ENCODE results near the gene RSAD1.
A peak's percentile ranks its signal among the peaks of the same experiment; 100 is the strongest.
"Not testable (repeated sequence)": the region's sequence is repeated elsewhere in the genome, so short reads cannot be mapped to it uniquely, and the experiment has no call there.

The RSAD1 gene

GRCh38 chr17:50474523-50474922, 4.1 kb upstream of the RSAD1 start:
- H3K4me1 ChIP-seq (ENCODE audit: control insufficient read depth, insufficient read depth, low read length, poor library complexity, severe bottlenecking), result no peaks in the 10 kb centered on the region
- 92% methylated on average over 2 to 6 of the region's 6 CpGs for WGBS, 2 experiments (ENCODE audit: insufficient coverage in 2 of 2)
- H3K4me3 ChIP-seq (ENCODE audit: extremely low read depth, insufficient read depth, low read length, poor library complexity, severe bottlenecking), result no peak overlapping the region
- no peak overlapping the region for H3K27ac ChIP-seq (ENCODE audit: low read depth, low read length, severe bottlenecking)
- H3K9me3 ChIP-seq (ENCODE audit: control insufficient read depth, low read length), result no peaks in the 10 kb centered on the region
- no peaks in the 10 kb centered on the region for H3K36me3 ChIP-seq (ENCODE audit: control insufficient read depth, insufficient read depth, low read length)

- H3K9me3 ChIP-seq (ENCODE audit: control insufficient read depth, low read length), result no peaks in the 10 kb centered on the region
- peaks cover 6% of the 10 kb centered on the region for H3K36me3 ChIP-seq (ENCODE audit: control insufficient read depth, insufficient read depth, low read length)
- H3K4me3 ChIP-seq (ENCODE audit: extremely low read depth, insufficient read depth, low read length, poor library complexity, severe bottlenecking), result no peak overlapping the region
- WGBS, 2 experiments (ENCODE audit: insufficient coverage in 2 of 2), result 91 to 92% methylated on average over 3 to 4 of the region's 4 CpGs
- H3K27ac ChIP-seq (ENCODE audit: low read depth, low read length, severe bottlenecking), result no peak overlapping the region
- H3K4me1 ChIP-seq (ENCODE audit: control insufficient read depth, insufficient read depth, low read length, poor library complexity, severe bottlenecking), result no peaks in the 10 kb centered on the region
These were observed 3.3 kb upstream of the RSAD1 start for GRCh38 chr17:50475362-50475761.

DNA sequence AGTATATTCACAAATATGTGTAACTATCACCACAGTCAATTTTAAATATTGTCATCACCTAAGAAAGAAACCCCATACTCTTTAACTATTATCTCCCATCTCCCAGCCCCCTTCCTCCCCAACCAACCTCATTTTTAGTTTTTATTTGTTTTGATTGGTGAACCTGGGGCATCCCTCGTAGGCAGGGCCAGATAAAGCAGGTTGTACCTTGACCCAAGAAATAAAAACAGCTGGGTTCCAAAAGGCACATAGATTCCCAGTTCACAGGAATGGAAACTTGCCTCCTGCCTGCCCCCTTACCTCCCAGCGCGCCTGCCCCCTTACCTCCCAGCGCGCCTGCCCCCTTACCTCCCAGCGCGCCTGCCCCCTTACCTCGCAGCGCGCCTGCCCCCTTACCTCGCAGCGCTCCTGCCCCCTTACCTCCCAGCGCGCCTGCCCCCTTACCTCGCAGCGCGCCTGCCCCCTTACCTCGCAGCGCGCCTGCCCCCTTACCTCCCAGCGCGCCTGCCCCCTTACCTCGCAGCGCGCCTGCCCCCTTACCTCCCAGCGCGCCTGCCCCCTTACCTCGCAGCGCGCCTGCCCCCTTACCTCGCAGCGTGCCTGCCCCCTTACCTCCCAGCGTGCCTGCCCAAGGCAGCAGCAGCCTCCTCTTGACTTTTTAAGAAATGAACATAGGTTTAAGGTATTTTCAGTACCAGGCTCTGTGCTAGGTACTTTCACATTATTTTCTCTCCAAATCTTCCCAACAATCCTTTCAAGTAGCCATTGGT, 2.7 kb upstream of the RSAD1 start:
- not testable (repeated sequence) for H3K27ac ChIP-seq (ENCODE audit: low read depth, low read length, severe bottlenecking); H3K9me3 ChIP-seq (ENCODE audit: control insufficient read depth, low read length); H3K4me1 ChIP-seq (ENCODE audit: control insufficient read depth, insufficient read depth, low read length, poor library complexity, severe bottlenecking); H3K4me3 ChIP-seq (ENCODE audit: extremely low read depth, insufficient read depth, low read length, poor library complexity, severe bottlenecking); H3K36me3 ChIP-seq (ENCODE audit: control insufficient read depth, insufficient read depth, low read length)
- 42 to 83% methylated on average over 1 to 2 of the region's 33 CpGs for WGBS, 2 experiments (ENCODE audit: insufficient coverage in 2 of 2)

- Histone ChIP-seq H3K9me3 (ENCODE audit: control insufficient read depth, low read length) (no peaks in the 10 kb centered on the region), H3K4me3 (ENCODE audit: extremely low read depth, insufficient read depth, low read length, poor library complexity, severe bottlenecking) (no peak overlapping the region), H3K36me3 (ENCODE audit: control insufficient read depth, insufficient read depth, low read length) (peaks cover 9% of the 10 kb centered on the region), H3K27ac (ENCODE audit: low read depth, low read length, severe bottlenecking) (no peak overlapping the region), H3K4me1 (ENCODE audit: control insufficient read depth, insufficient read depth, low read length, poor library complexity, severe bottlenecking) (no peaks in the 10 kb centered on the region)
- 85 to 88% methylated on average over 16 to 17 of the region's 18 CpGs for WGBS, 2 experiments (ENCODE audit: insufficient coverage in 2 of 2)
These were observed 1.9 kb upstream of the RSAD1 start for GRCh38 chr17:50476545-50477315.

DNA sequence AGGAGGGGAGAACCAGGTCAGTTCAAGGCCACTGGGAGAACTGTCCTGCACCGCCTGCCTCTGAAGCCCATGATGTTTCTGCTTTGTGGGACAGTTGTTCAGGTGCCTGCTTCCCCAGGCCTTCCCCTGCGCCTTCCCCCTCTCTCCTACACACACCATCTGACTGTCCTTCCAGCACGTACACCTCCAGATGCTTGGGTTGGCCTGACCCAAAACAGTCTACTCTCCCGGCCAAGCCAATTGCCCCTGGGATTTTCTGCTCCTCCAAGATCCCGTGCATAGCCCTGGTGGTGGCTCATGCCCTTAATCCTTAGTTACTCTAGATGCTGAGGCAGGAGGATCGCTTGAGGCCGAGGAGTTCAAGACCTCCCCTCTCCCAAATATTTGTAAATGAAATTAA, 684 bp upstream of the RSAD1 start:
- Histone ChIP-seq H3K4me3 (ENCODE audit: extremely low read depth, insufficient read depth, low read length, poor library complexity, severe bottlenecking) (peak overlapping the region; percentile 77), H3K27ac (ENCODE audit: low read depth, low read length, severe bottlenecking) (peak overlapping the region; percentile 78), H3K9me3 (ENCODE audit: control insufficient read depth, low read length) (no peaks in the 10 kb centered on the region), H3K4me1 (ENCODE audit: control insufficient read depth, insufficient read depth, low read length, poor library complexity, severe bottlenecking) (no peaks in the 10 kb centered on the region), H3K36me3 (ENCODE audit: control insufficient read depth, insufficient read depth, low read length) (peaks cover 13% of the 10 kb centered on the region)
- WGBS, 2 experiments (ENCODE audit: insufficient coverage in 2 of 2), result 88 to 97% methylated on average over 4 to 5 of the region's 7 CpGs

DNA sequence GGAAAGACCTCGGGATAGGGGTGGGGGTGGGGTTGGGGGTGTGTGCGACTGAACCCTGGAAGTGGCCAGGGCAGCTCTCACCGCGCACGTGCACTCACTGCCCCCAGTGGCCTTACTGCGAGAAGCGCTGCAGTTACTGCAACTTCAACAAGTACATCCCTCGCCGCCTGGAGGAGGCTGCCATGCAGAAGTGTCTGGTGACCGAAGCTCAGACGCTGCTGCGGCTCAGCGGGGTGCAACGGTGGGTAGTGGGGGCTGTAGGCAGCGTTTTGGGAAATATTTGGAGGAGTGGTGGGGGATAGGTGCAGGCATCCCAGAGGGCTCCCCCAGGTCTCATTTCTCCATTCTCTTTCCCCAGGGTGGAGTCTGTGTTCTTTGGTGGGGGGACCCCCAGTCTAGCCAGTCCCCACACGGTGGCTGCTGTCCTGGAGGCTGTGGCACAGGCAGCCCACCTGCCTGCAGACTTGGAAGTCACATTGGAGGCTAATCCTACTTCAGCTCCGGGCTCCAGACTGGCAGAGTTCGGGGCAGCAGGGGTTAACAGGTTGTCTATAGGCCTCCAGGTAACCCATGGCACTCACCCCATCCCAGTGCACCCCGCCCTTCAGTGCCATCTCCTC, 972 bp downstream of the RSAD1 start:
- 21 to 26% methylated on average over 10 to 16 of the region's 19 CpGs for WGBS, 2 experiments (ENCODE audit: insufficient coverage in 2 of 2)

DNA sequence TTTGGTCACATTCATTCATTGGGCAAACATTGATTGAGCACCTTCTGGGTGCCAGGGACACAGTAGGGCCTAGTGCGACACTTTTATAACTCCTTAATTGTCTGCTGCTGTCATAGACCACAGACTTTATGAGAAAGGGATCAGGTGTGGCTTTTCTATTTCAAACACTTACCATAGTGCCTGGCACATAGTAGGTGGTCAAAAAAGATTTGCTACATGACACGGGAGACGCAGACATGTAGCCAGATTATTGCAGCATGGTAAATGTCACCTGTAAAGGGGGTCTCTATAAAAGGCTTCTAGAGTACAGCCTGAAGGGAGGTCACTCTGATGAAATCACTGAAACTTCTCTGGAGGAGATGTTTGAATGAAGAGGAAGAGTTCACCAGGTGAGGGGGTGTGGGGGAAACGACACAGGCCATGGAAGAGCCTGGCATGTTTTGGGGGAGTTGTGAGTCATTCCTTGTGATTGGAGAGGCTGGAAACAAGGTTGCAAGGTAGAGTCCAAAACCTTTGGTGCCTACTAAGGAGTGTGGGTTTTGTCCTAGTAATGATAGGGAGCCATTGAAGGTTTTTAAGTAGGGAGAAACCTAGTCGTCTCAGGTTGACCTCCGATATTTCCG, 1.6 kb downstream of the RSAD1 start:
- Histone ChIP-seq H3K36me3 (ENCODE audit: control insufficient read depth, insufficient read depth, low read length) (peaks cover 31% of the 10 kb centered on the region), H3K4me3 (ENCODE audit: extremely low read depth, insufficient read depth, low read length, poor library complexity, severe bottlenecking) (no peak overlapping the region), H3K9me3 (ENCODE audit: control insufficient read depth, low read length) (no peaks in the 10 kb centered on the region), H3K27ac (ENCODE audit: low read depth, low read length, severe bottlenecking) (no peak overlapping the region), H3K4me1 (ENCODE audit: control insufficient read depth, insufficient read depth, low read length, poor library complexity, severe bottlenecking) (no peaks in the 10 kb centered on the region)
- WGBS, 2 experiments (ENCODE audit: insufficient coverage in 2 of 2), result 90 to 100% methylated on average over 3 to 4 of the region's 7 CpGs

More for the DNA sequence above, 972 bp downstream of the RSAD1 start:
- H3K36me3 ChIP-seq (ENCODE audit: control insufficient read depth, insufficient read depth, low read length), result peaks cover 29% of the 10 kb centered on the region
- no peaks in the 10 kb centered on the region for H3K9me3 ChIP-seq (ENCODE audit: control insufficient read depth, low read length)
- H3K27ac ChIP-seq (ENCODE audit: low read depth, low read length, severe bottlenecking), result peak overlapping the region; percentile 78
- H3K4me1 ChIP-seq (ENCODE audit: control insufficient read depth, insufficient read depth, low read length, poor library complexity, severe bottlenecking), result no peaks in the 10 kb centered on the region
- H3K4me3 ChIP-seq (ENCODE audit: extremely low read depth, insufficient read depth, low read length, poor library complexity, severe bottlenecking), result peak overlapping the region; percentile 77

GRCh38 chr17:50480854-50481490, 2.3 kb downstream of the RSAD1 start:
- Histone ChIP-seq H3K27ac (ENCODE audit: low read depth, low read length, severe bottlenecking) (no peak overlapping the region), H3K36me3 (ENCODE audit: control insufficient read depth, insufficient read depth, low read length) (peaks cover 39% of the 10 kb centered on the region), H3K4me1 (ENCODE audit: control insufficient read depth, insufficient read depth, low read length, poor library complexity, severe bottlenecking) (no peaks in the 10 kb centered on the region), H3K9me3 (ENCODE audit: control insufficient read depth, low read length) (no peaks in the 10 kb centered on the region), H3K4me3 (ENCODE audit: extremely low read depth, insufficient read depth, low read length, poor library complexity, severe bottlenecking) (no peak overlapping the region)
- no CpG with 5 or more reads among the region's 2 CpGs for WGBS, 2 experiments (ENCODE audit: insufficient coverage in 2 of 2)

- peaks cover 44% of the 10 kb centered on the region for H3K36me3 ChIP-seq (ENCODE audit: control insufficient read depth, insufficient read depth, low read length)
- H3K4me1 ChIP-seq (ENCODE audit: control insufficient read depth, insufficient read depth, low read length, poor library complexity, severe bottlenecking), result no peaks in the 10 kb centered on the region
- H3K4me3 ChIP-seq (ENCODE audit: extremely low read depth, insufficient read depth, low read length, poor library complexity, severe bottlenecking), result no peak overlapping the region
- H3K9me3 ChIP-seq (ENCODE audit: control insufficient read depth, low read length), result no peaks in the 10 kb centered on the region
- WGBS, 2 experiments (ENCODE audit: insufficient coverage in 2 of 2), result 83% methylated on average over 1 of the region's 4 CpGs; no CpG with 5 or more reads in 1 of the 2 experiments
- no peak overlapping the region for H3K27ac ChIP-seq (ENCODE audit: low read depth, low read length, severe bottlenecking)
These were observed 3.0 kb downstream of the RSAD1 start for GRCh38 chr17:50481648-50482047.

- Histone ChIP-seq H3K36me3 (ENCODE audit: control insufficient read depth, insufficient read depth, low read length) (peaks cover 44% of the 10 kb centered on the region), H3K27ac (ENCODE audit: low read depth, low read length, severe bottlenecking) (no peak overlapping the region), H3K4me3 (ENCODE audit: extremely low read depth, insufficient read depth, low read length, poor library complexity, severe bottlenecking) (no peak overlapping the region), H3K9me3 (ENCODE audit: control insufficient read depth, low read length) (no peaks in the 10 kb centered on the region), H3K4me1 (ENCODE audit: control insufficient read depth, insufficient read depth, low read length, poor library complexity, severe bottlenecking) (no peaks in the 10 kb centered on the region)
- WGBS, 2 experiments (ENCODE audit: insufficient coverage in 2 of 2), result 90 to 94% methylated on average over 17 to 23 of the region's 23 CpGs
These were observed 3.5 kb downstream of the RSAD1 start for GRCh38 chr17:50482110-50482509.
